ENCODE data around the gene TAF1. TPM values are rescaled to one million over a fixed set of nuclear protein-coding genes. Genes with fewer than 3 reads are reported as not detected.

The TAF1 gene
- total RNA-seq, 2 donors from 2014 or later: 43.1 to 44.9 TPM

DNA sequence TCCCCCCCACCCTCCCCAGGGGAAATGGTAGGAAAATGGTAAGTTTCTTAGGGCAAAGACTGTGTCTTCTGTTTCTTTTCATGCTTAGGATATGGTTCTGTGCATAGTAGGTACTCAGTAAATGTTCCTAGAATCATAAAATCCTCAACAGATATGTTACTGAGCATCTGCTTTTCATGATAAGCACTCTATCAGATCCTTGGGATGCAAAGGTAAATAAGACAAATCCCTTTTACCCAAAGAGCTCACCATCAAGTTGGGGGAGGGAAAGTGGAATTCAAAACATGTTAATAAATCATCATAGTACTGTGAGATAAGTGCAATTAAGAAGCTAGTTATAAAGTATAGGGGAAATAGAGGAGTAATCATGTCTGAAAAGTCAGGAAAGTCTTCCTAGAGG, 98.8 kb downstream of the TAF1 start:
- Mint-ChIP-seq H3K27me3 (ENCODE audit: insufficient read depth) (no peaks in the 10 kb centered on the region), H3K36me3 (ENCODE audit: low read depth) (peaks cover 44% of the 10 kb centered on the region), H3K9me3 (peaks cover 58% of the 10 kb centered on the region), H3K4me3 (no peak overlapping the region), H3K4me1 (no peaks in the 10 kb centered on the region), H3K27ac (no peak overlapping the region)
- H3K27ac ChIP-seq (ENCODE audit: low read depth, low read length): no peak overlapping the region
- TF ChIP-seq, protein P1, sequence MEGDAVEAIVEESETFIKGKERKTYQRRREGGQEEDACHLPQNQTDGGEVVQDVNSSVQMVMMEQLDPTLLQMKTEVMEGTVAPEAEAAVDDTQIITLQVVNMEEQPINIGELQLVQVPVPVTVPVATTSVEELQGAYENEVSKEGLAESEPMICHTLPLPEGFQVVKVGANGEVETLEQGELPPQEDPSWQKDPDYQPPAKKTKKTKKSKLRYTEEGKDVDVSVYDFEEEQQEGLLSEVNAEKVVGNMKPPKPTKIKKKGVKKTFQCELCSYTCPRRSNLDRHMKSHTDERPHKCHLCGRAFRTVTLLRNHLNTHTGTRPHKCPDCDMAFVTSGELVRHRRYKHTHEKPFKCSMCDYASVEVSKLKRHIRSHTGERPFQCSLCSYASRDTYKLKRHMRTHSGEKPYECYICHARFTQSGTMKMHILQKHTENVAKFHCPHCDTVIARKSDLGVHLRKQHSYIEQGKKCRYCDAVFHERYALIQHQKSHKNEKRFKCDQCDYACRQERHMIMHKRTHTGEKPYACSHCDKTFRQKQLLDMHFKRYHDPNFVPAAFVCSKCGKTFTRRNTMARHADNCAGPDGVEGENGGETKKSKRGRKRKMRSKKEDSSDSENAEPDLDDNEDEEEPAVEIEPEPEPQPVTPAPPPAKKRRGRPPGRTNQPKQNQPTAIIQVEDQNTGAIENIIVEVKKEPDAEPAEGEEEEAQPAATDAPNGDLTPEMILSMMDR (conservative IDR thresholded peaks at IDR 0.05): no peak
- H3K27me3 ChIP-seq (ENCODE audit: control insufficient read depth, insufficient read depth, low read length, poor library complexity, severe bottlenecking): no peaks in the 10 kb centered on the region
- no peaks in the 10 kb centered on the region for H3K9me3 ChIP-seq (ENCODE audit: control insufficient read depth, low read length)
- no peaks in the 10 kb centered on the region for H3K4me1 ChIP-seq (ENCODE audit: control insufficient read depth, insufficient read depth, low read length)
- DNase-seq: no peak
- H3K9ac ChIP-seq (ENCODE audit: extremely low read depth, low read length, poor library complexity, severe bottlenecking): no peak overlapping the region
- no peak overlapping the region for H3K4me3 ChIP-seq (ENCODE audit: low read length)
- H3K36me3 ChIP-seq (ENCODE audit: control insufficient read depth, insufficient read depth, low read length): peaks cover 49% of the 10 kb centered on the region

GRCh38 chrX:71466979-71467523, 100.9 kb downstream of the TAF1 start:
- Histone ChIP-seq H3K9ac (ENCODE audit: extremely low read depth, low read length, poor library complexity, severe bottlenecking) (no peak overlapping the region), H3K36me3 (ENCODE audit: control insufficient read depth, insufficient read depth, low read length) (peaks cover 28% of the 10 kb centered on the region), H3K4me3 (ENCODE audit: low read length) (no peak overlapping the region), H3K9me3 (ENCODE audit: control insufficient read depth, low read length) (no peaks in the 10 kb centered on the region), H3K27ac (ENCODE audit: low read depth, low read length) (no peak overlapping the region), H3K27me3 (ENCODE audit: control insufficient read depth, insufficient read depth, low read length, poor library complexity, severe bottlenecking) (no peaks in the 10 kb centered on the region), H3K4me1 (ENCODE audit: control insufficient read depth, insufficient read depth, low read length) (no peaks in the 10 kb centered on the region)
- 83 to 94% methylated on average over 1 to 5 of the region's 5 CpGs for WGBS, 2 experiments (ENCODE audit: insufficient coverage in 1 of 2, insufficient read length in 1 of 2)
- Mint-ChIP-seq H3K4me3 (no peak overlapping the region), H3K4me1 (no peaks in the 10 kb centered on the region), H3K36me3 (ENCODE audit: low read depth) (peaks cover 32% of the 10 kb centered on the region), H3K9me3 (peaks cover 45% of the 10 kb centered on the region), H3K27me3 (ENCODE audit: insufficient read depth) (no peaks in the 10 kb centered on the region), H3K27ac (no peak overlapping the region)
- TF ChIP-seq, protein P1 (conservative IDR thresholded peaks at IDR 0.05): no peak
- DNase-seq: no peak

DNA sequence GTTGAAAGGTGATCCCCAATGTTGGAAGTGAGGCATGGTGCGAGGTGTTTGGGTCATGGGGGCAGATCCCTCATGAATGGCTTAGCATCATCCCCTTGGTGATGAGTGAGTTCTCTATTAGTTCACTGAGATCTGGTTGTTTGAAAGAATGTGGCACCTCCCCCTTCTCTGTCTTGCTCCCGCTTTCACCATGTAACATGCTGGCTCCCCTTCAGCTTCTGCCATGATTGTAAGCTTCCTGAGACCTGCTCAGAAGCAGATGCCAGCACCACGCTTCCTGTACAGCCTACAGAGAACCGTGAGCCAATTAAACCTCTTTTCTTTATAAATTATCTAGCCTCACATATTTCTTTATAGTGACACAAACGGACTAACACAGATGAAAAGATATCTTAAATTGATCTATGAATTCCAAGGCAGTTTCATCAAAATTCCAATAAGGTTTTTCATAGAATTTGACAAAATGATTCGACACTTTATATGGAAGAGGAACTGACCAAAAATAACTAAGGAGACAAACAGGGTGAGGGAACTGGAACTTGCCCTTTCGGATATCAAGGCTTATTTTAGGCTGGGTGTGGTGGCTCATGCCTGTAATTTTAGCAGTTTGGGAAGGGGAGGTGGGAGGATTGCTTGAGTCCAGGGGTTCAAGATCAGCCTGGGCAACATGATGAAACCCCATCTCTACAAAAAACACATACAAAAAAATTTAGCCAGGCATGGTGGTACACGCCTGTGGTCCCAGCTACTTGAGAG, 109.8 kb downstream of the TAF1 start:
- Mint-ChIP-seq H3K9me3 (peaks cover 53% of the 10 kb centered on the region), H3K36me3 (ENCODE audit: low read depth) (peaks cover 13% of the 10 kb centered on the region), H3K27ac (no peak overlapping the region), H3K4me1 (no peaks in the 10 kb centered on the region), H3K27me3 (ENCODE audit: insufficient read depth) (no peaks in the 10 kb centered on the region), H3K4me3 (no peak overlapping the region)
- Histone ChIP-seq H3K9ac (ENCODE audit: extremely low read depth, low read length, poor library complexity, severe bottlenecking) (no peak overlapping the region), H3K4me3 (ENCODE audit: low read length) (no peak overlapping the region), H3K27me3 (ENCODE audit: control insufficient read depth, insufficient read depth, low read length, poor library complexity, severe bottlenecking) (no peaks in the 10 kb centered on the region), H3K4me1 (ENCODE audit: control insufficient read depth, insufficient read depth, low read length) (no peaks in the 10 kb centered on the region), H3K9me3 (ENCODE audit: control insufficient read depth, low read length) (no peaks in the 10 kb centered on the region), H3K36me3 (ENCODE audit: control insufficient read depth, insufficient read depth, low read length) (no peaks in the 10 kb centered on the region), H3K27ac (ENCODE audit: low read depth, low read length) (no peak overlapping the region)
- TF ChIP-seq, protein P1 (conservative IDR thresholded peaks at IDR 0.05): no peak
- DNase-seq: no peak
- 97 to 100% methylated on average over 3 to 8 of the region's 8 CpGs for WGBS, 2 experiments (ENCODE audit: insufficient coverage in 1 of 2, insufficient read length in 1 of 2)

All from endodermal cell (in vitro differentiated cells).